ENCODE results near the gene CEP290.

DNA sequence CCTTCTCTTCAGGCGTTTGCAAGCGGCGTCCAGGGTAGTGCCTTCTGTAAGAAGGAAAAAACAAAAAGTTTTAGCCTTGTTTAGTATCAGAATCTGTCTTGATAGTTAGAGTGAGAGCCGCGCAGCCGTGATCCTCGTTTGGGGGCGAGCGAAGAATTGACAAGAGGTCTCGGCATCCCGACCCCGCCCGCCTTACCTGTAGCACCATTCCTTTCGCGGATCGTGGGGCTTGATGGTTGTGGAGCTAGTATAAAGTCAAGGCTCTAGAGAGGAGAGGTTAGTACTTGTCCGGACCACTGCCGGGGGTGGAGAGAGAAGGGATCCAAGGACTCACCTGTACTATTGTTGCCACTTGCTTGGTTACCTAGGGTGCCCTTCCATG, 713 bp upstream of the CEP290 start:
- TF ChIP-seq, protein P1, sequence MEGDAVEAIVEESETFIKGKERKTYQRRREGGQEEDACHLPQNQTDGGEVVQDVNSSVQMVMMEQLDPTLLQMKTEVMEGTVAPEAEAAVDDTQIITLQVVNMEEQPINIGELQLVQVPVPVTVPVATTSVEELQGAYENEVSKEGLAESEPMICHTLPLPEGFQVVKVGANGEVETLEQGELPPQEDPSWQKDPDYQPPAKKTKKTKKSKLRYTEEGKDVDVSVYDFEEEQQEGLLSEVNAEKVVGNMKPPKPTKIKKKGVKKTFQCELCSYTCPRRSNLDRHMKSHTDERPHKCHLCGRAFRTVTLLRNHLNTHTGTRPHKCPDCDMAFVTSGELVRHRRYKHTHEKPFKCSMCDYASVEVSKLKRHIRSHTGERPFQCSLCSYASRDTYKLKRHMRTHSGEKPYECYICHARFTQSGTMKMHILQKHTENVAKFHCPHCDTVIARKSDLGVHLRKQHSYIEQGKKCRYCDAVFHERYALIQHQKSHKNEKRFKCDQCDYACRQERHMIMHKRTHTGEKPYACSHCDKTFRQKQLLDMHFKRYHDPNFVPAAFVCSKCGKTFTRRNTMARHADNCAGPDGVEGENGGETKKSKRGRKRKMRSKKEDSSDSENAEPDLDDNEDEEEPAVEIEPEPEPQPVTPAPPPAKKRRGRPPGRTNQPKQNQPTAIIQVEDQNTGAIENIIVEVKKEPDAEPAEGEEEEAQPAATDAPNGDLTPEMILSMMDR (IDR thresholded peaks at IDR 0.05), result no peak
- no peak for TF ChIP-seq POLR2A (IDR thresholded peaks at IDR 0.05)

All from uterus (tissue), 2 donors.